GM12878 (cell line): ENCODE results near the gene RAB12. TPM values are rescaled to one million over a fixed set of nuclear protein-coding genes. Genes with fewer than 3 reads are reported as not detected.

Experiments
- ATF7 ChIP-seq: fragments of 450-650 bp; IDR thresholded peaks from 2 replicates; pipeline ENCODE4 v1.6.1; 2016; ENCODE audit warnings: low read depth, mild to moderate bottlenecking
- BRCA1 ChIP-seq: IDR thresholded peaks from 2 replicates; pipeline ENCODE4 v1.6.1; 2011; ENCODE audit warnings: low read depth, low read length, improper control_type of control experiment
- CHD1 ChIP-seq: IDR thresholded peaks from 2 replicates; pipeline ENCODE4 v1.6.1; 2012; ENCODE audit warnings: low read depth, low read length, improper control_type of control experiment
- CHD4 ChIP-seq: fragments of 200-600 bp; sonication (generic); IDR thresholded peaks from 2 replicates; pipeline ENCODE4 v1.6.1; 2016; ENCODE audit warnings: mild to moderate bottlenecking
- CREM ChIP-seq: IDR thresholded peaks from 2 replicates; pipeline ENCODE4 v1.6.1; 2014; ENCODE audit warnings: antibody characterized with exemption, low read depth
- EP300 ChIP-seq, 2 experiments: fragments of 150-350 bp in 1 of 2; IDR thresholded peaks; 2 replicates each; pipeline ENCODE4 v1.6.1; 2011 to 2012; ENCODE audit warnings: low read depth in 2 of 2, low read length in 2 of 2, borderline replicate concordance in 1 of 2, improper control_type of control experiment in 1 of 2, inconsistent platforms in 1 of 2; ENCODE audit not compliant: control insufficient read depth in 1 of 2
- HDAC6 ChIP-seq: fragments of 200-600 bp; sonication (generic); IDR thresholded peaks from one replicate; pipeline ENCODE4 v1.8.0; 2017; ENCODE audit warnings: antibody characterized with exemption; ENCODE audit not compliant: unreplicated experiment
- NFYB ChIP-seq: IDR thresholded peaks from 2 replicates; pipeline ENCODE4 v1.6.1; 2011; ENCODE audit warnings: low read depth, mild to moderate bottlenecking, low read length, improper control_type of control experiment, moderate library complexity; ENCODE audit not compliant: insufficient read depth
- RELA ChIP-seq: fragments of 450-650 bp; IDR thresholded peaks from 2 replicates; pipeline ENCODE4 v1.8.0; 2014; ENCODE audit warnings: borderline replicate concordance; ENCODE audit not compliant: partially characterized antibody
- SIX5 ChIP-seq: IDR thresholded peaks from 2 replicates; pipeline ENCODE4 v1.6.1; 2011; ENCODE audit warnings: mild to moderate bottlenecking, low read depth, low read length, moderate library complexity; ENCODE audit not compliant: severe bottlenecking
- TCF3 ChIP-seq: IDR thresholded peaks from 2 replicates; pipeline ENCODE4 v1.6.1; 2012; ENCODE audit warnings: low read depth, mild to moderate bottlenecking, low read length, borderline replicate concordance; ENCODE audit not compliant: insufficient read depth
- ZSCAN29 ChIP-seq: fragments of 450-650 bp; IDR thresholded peaks from 2 replicates; pipeline ENCODE4 v1.6.1; 2017; ENCODE audit warnings: mild to moderate bottlenecking, moderate library complexity
- polyA plus RNA-seq, 11 experiments: library from polyadenylated mRNA; depleted of rRNA in 4 of 11; unstranded in 6 of 11; stranded (reverse) in 5 of 11; fragments of >200 nt; fragmentation: Nextera tagmentation in 4 of 11; fragmentation: Illumina TruSeq in 1 of 11; extraction: Ambion mirVana in 4 of 11; extraction: Trizol in 1 of 11; gene quantifications; 1 replicate in 1 of 11; 2 replicates in 10 of 11; pipeline versions ENCODE4 v1.2.1 to v1.2.3, GENCODE V29; 2011 to 2016; ENCODE audit warnings: inconsistent platforms in 2 of 11, missing spikeins in 2 of 11, low read depth in 1 of 11
- total RNA-seq, 4 experiments: library from RNA; depleted of rRNA in 3 of 4; stranded (reverse); fragments of >200 nt in 3 of 4; fragmentation: Illumina TruSeq in 1 of 4; extraction: Trizol in 1 of 4; gene quantifications; 2 replicates each; pipeline versions ENCODE4 v1.2.1 to v1.2.3, GENCODE V29; 2013 to 2021
- TF ChIP-seq, protein P1 (sequence below): fragments of 450-650 bp; formaldehyde crosslinking; IDR thresholded peaks from 2 replicates; pipeline ENCODE4 v1.4.0; 2020; ENCODE audit warnings: mild to moderate bottlenecking, moderate library complexity
- TF ChIP-seq, protein P2 (sequence below): fragments of 150-350 bp; IDR thresholded peaks from 2 replicates; pipeline ENCODE4 v1.6.1; 2016; ENCODE audit warnings: low read depth, low read length
- TF ChIP-seq, protein P3 (sequence below): fragments of 450-650 bp; IDR thresholded peaks from 2 replicates; pipeline ENCODE4 v1.6.1; 2018; ENCODE audit warnings: mild to moderate bottlenecking, low read depth, moderate library complexity; ENCODE audit not compliant: partially characterized antibody
- TF ChIP-seq, protein P4 (sequence below): IDR thresholded peaks from 2 replicates; pipeline ENCODE4 v1.6.1; 2011; ENCODE audit warnings: mild to moderate bottlenecking, low read depth, low read length, moderate library complexity; ENCODE audit not compliant: insufficient replicate concordance

Gene RAB12
- total and polyA plus RNA-seq, 10 of the 15 experiments (the other 5 are each of a cell fraction or from before 2014, with no cell fraction given) = 0.71 to 29.8 (median 14.0) TPM

DNA sequence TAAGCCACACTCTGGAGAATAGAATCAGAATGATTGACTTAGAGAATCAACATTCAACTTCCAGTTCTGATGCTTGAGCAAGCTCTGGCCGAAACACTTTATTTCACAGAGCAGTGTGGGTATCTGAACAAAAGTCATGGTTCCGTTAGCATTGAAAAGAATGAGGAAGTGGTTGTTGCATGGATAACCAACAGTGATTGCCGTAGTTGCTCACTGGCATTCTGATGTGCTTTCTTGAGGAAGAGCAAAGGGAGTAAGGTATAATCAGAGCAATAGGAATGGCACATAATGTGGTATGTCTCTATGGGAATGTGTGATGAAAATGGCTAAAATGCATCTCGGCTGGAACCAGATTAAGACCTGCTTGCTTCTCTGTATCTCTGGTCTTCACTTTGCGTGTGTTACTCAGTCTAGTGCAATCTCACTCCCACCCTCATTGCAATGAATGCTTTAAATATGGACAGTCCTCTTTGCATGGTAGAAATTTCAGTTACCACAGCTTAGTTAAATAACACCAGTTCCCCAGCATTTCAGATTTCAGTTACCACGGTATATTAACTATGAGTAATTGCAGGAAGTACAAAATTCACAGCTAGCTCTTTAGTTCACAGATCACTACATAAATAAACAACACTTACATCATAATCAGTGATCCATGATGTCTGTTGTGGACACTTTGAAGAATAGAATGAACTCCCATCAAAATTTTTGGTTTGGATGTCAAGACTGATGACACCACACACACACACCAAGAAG, 7.8 kb upstream of the RAB12 start (continued):
- TF ChIP-seq CHD4 (no peak), BRCA1 (no peak), HDAC6 (no peak), SIX5 (no peak), ATF7 (peak; percentile 99), RELA (no peak), CREM (peak; percentile 70), TCF3 (0 out of 2 replicates have a peak, but pooled peaks have one; percentile 19), EP300 (IDR thresholded peaks at IDR 0.05; ENCODE audit: borderline replicate concordance in 1 of 2, control insufficient read depth in 1 of 2, low read depth in 2 of 2, low read length in 2 of 2) (peak; percentile 83 to 85; a peak in 3 of 4 replicates), NFYB (no peak), CHD1 (no peak), ZSCAN29 (no peak; the same call in 1 of the 2 replicates)
- TF ChIP-seq, protein P1, sequence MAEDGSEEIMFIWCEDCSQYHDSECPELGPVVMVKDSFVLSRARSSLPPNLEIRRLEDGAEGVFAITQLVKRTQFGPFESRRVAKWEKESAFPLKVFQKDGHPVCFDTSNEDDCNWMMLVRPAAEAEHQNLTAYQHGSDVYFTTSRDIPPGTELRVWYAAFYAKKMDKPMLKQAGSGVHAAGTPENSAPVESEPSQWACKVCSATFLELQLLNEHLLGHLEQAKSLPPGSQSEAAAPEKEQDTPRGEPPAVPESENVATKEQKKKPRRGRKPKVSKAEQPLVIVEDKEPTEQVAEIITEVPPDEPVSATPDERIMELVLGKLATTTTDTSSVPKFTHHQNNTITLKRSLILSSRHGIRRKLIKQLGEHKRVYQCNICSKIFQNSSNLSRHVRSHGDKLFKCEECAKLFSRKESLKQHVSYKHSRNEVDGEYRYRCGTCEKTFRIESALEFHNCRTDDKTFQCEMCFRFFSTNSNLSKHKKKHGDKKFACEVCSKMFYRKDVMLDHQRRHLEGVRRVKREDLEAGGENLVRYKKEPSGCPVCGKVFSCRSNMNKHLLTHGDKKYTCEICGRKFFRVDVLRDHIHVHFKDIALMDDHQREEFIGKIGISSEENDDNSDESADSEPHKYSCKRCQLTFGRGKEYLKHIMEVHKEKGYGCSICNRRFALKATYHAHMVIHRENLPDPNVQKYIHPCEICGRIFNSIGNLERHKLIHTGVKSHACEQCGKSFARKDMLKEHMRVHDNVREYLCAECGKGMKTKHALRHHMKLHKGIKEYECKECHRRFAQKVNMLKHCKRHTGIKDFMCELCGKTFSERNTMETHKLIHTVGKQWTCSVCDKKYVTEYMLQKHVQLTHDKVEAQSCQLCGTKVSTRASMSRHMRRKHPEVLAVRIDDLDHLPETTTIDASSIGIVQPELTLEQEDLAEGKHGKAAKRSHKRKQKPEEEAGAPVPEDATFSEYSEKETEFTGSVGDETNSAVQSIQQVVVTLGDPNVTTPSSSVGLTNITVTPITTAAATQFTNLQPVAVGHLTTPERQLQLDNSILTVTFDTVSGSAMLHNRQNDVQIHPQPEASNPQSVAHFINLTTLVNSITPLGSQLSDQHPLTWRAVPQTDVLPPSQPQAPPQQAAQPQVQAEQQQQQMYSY (CRISPR knock-in tag) = no peak
- TF ChIP-seq, protein P2, sequence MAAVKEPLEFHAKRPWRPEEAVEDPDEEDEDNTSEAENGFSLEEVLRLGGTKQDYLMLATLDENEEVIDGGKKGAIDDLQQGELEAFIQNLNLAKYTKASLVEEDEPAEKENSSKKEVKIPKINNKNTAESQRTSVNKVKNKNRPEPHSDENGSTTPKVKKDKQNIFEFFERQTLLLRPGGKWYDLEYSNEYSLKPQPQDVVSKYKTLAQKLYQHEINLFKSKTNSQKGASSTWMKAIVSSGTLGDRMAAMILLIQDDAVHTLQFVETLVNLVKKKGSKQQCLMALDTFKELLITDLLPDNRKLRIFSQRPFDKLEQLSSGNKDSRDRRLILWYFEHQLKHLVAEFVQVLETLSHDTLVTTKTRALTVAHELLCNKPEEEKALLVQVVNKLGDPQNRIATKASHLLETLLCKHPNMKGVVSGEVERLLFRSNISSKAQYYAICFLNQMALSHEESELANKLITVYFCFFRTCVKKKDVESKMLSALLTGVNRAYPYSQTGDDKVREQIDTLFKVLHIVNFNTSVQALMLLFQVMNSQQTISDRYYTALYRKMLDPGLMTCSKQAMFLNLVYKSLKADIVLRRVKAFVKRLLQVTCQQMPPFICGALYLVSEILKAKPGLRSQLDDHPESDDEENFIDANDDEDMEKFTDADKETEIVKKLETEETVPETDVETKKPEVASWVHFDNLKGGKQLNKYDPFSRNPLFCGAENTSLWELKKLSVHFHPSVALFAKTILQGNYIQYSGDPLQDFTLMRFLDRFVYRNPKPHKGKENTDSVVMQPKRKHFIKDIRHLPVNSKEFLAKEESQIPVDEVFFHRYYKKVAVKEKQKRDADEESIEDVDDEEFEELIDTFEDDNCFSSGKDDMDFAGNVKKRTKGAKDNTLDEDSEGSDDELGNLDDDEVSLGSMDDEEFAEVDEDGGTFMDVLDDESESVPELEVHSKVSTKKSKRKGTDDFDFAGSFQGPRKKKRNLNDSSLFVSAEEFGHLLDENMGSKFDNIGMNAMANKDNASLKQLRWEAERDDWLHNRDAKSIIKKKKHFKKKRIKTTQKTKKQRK = no peak
- TF ChIP-seq, protein P3, sequence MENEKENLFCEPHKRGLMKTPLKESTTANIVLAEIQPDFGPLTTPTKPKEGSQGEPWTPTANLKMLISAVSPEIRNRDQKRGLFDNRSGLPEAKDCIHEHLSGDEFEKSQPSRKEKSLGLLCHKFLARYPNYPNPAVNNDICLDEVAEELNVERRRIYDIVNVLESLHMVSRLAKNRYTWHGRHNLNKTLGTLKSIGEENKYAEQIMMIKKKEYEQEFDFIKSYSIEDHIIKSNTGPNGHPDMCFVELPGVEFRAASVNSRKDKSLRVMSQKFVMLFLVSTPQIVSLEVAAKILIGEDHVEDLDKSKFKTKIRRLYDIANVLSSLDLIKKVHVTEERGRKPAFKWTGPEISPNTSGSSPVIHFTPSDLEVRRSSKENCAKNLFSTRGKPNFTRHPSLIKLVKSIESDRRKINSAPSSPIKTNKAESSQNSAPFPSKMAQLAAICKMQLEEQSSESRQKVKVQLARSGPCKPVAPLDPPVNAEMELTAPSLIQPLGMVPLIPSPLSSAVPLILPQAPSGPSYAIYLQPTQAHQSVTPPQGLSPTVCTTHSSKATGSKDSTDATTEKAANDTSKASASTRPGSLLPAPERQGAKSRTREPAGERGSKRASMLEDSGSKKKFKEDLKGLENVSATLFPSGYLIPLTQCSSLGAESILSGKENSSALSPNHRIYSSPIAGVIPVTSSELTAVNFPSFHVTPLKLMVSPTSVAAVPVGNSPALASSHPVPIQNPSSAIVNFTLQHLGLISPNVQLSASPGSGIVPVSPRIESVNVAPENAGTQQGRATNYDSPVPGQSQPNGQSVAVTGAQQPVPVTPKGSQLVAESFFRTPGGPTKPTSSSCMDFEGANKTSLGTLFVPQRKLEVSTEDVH = no peak
- TF ChIP-seq, protein P4, sequence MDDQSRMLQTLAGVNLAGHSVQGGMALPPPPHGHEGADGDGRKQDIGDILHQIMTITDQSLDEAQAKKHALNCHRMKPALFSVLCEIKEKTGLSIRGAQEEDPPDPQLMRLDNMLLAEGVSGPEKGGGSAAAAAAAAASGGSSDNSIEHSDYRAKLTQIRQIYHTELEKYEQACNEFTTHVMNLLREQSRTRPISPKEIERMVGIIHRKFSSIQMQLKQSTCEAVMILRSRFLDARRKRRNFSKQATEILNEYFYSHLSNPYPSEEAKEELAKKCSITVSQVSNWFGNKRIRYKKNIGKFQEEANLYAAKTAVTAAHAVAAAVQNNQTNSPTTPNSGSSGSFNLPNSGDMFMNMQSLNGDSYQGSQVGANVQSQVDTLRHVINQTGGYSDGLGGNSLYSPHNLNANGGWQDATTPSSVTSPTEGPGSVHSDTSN = no peak
